Activated T-cell treated with anti-CD3 and anti-CD28 coated beads, Interleukin-2, amount 50 U/mL, for 72 hours (primary cell): ENCODE results near the gene CD36. TPM values are rescaled to one million over a fixed set of nuclear protein-coding genes. Genes with fewer than 3 reads are reported as not detected.

Source experiments
- total RNA-seq, 2 donors: library from RNA; stranded (reverse); gene quantifications; one replicate each; pipeline ENCODE4 v1.2.3, GENCODE V29; 2022

CD36 gene
- total RNA-seq, 2 donors from 2014 or later, result 0.21 to 0.65 TPM

Other genes starting within 250 kb of the CD36 start
- not detected for gene GNAT3, start 126.6 kb upstream of the CD36 start, total RNA-seq